TTC549 (cell line): ENCODE results near the gene RBMS3.

Experiments used
- FAIRE-seq: peaks from 2 replicates; lab custom pipeline; 2012; peaks lifted over from hg19 to GRCh38; lab: Jason Lieb, UNC

Gene RBMS3

DNA sequence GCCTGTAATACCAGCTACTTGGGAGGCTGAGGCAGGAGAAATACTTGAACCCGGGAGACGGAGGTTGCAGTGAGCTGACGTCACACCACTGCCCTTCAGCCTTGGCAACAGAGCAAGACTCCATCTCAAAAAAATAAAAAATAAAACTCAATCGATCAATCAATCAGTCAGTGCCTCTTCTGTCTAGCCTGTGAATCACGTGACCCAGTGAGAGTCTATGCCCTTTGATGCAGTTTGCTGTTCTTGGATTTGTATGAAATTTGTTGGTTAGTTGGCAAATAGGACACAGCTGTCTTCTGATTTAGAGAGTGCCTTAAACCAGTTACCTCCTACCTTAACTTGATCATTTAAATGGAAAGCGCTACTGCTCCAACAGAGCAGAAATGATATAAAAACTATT lies 3.6 kb upstream of the RBMS3 start:
- no peak for FAIRE-seq

DNA sequence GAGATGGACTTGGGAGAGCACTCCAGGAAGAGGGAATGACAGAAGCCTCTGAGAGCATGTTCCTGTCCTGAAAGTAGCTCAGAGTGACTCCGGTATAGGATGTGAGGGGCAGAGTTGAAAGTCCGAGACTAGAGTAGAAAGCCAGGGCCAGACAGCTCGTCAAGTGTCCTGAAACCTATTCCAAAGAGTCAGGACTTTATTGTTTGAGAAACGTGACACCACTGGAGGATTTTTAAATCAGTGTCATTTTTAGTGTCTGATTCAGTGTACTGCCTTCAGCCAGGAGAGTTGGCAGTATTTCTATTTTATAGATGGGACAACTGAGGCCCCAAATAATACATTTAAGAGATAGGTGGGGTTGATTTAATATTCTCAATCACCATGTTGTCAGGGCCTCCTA lies 1.6 kb upstream of the RBMS3 start:
- FAIRE-seq = no peak

DNA sequence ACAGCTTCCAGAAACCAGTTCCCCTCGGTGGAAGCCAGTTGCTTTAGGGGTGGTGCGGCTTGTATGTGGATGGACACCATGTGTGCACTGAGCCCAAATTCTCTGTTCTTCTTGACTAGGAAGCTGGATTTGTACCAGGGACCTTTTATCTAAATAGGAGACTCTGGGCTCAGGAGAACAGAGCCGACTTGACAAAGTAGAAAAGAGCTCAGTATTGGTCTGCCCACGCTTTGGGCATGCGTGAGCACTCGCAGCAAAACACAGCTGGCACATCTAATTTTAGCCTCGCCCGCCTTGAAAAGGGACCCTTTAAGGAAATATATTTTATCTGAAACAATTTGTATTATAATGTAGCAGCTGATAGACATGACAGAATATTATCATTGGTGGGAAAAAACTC lies 1.1 kb upstream of the RBMS3 start:
- FAIRE-seq = no peak

- FAIRE-seq = no peak
Observed at GRCh38 chr3:29281094-29281343, 148 bp downstream of the RBMS3 start.

GRCh38 chr3:29281344-29282241 lies 722 bp downstream of the RBMS3 start:
- peak; percentile 3 for FAIRE-seq

DNA sequence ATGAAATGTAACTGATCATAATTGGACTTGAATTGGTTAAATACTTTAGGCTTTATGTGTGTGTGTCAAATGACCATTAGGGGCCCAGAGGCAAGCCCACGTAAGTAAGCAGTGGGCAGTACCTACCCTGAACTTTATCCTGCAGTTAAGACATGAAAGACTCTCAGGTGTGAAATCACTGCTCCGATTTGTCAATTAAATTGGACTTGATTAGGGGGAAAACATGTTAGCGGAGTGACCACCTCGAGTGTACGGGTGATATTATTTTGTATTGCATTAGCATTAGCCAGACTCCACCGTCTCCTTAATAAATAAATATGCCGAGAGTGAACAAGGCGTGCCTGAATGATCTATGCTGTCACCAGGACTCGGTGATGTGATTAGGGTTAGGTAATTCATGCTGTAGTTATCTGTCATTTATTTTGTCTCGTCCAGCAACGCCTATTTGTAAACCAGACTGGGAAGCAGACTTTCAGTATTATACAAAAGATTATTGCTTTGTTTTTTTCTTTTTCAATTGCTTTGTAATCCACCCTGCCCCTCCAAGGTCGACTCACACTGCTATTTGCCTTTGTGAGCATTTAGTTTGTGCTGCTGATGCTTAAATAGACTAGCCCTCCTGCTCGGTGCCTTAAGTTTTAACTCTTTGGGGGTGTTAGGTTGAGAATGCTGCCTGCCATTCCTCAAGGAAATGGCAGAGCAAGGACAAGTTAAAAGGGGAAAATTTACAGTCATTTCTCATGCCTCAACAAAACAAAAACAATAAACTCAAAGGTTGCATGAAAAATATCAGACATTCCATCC lies 1.8 kb downstream of the RBMS3 start:
- FAIRE-seq = peak; percentile 96

DNA sequence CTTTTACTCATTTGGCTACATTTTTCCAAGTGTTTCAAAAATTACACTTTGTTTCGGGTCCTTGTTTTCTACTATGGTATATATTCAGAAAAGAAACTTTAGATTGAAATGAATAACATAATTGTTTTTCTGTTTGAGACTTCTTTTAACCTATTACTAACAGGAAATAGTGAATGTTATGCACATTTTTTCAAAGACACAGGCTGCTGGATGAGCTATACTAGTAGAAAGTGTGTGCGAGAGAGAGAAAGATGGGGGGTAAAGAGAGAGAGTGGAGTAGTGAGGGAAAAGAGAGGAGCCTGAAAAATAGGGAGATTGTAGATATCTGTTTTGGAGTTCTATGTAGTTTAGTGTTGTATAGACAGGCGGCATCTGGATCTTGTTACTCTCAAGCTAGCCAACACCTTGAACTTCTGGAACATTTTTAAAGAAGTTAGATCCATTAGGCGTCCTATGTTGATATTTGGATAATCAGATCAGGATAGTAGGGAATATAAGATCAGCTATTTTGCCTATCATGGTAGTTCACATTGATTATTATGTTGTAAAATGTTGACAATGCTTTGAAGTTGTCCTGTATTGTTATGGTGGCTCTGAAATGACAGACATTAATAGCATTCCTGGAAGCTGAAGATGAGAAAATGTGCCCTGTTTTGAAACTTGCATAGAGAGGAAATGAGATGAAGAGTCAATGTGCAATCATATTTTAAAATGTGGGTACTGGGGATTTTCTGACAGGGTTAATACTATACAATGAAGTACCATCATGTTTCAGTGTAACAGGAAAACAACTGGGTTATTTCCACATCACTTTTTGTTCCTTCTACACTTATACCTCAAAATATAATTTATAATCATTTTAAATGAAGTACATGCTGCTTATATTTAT lies 2.6 kb downstream of the RBMS3 start:
- no peak for FAIRE-seq

DNA sequence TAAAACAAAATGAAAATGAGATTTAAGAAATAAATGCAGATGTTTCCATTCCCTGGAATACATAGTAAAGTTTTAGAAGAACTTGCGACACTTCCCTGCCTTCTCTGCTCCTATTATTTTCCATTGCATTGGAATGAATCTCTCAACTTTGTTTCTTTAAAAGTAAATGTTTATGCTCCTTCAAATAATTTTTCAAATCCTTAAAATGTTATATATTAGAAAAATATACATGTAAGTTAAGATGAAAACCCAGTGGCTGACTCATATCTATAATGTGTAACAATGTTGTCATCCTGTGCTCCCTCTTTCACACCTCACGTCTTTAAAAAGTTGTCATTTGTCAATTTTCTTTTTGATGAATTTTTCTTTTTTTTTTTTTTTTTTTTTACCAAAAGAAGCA lies 3.6 kb downstream of the RBMS3 start:
- peak; percentile 52 for FAIRE-seq

DNA sequence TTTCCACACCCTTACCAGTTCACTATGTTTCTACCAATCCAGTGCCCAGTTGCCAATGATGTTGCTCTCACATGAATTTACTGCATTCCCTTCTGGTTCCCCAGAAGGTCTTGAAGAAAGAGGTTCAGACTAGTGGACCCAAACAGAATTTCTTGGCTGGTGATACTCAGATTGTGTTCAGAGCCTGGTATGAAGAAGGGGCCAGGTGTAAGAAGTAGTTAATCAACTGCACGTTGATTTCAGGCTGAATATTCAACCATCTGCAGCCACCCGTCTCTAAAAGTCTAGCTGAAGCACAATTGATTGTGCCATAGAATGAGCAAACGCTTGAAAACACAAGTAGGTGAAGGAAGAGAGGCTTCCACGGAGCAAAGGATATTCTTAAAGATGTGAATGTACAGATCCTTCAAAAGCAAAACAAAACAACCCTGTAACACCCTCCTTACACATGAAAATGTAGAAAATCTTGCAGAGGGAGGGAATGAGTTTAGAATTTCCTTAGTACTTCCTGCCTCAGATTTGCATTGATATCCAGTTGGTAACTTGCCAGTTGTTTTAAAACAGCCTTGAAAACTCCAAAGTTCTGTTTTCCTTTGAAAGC lies 4.7 kb downstream of the RBMS3 start:
- peak; percentile 7 for FAIRE-seq

DNA sequence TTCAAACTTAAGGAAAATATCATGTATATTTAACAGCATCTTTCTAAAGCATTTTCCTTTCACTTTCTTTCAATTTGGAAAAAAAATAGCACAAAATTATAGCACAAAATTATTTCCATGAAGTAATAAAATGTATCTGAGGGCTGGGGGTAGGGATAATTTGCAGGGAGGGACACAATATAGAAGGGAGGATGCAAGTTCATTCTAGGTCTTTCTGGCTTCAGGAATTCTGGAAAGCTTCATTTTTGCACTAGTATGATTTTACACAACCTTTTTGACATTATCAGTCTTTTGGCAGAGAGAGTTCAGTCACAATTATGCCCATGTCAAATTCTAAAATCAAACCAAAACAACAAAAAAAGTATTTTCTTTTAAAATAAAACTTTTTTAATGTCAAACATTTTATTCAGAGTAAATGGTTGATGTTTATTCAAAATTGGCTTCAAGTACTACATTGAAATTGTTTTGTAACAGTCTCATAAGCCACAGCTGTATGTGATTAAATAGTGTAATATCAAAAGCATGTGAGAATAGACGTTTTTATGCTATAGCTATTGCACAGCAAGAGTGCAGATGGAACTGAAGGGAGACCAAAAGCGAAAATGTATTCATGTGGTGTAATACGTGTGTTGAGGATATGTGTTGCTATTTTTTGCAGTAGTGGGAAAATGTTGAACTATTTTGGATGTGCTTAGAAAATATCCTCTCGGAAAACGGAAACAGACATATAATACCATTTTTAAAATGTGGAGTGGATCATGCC lies 5.8 kb downstream of the RBMS3 start:
- no peak for FAIRE-seq

DNA sequence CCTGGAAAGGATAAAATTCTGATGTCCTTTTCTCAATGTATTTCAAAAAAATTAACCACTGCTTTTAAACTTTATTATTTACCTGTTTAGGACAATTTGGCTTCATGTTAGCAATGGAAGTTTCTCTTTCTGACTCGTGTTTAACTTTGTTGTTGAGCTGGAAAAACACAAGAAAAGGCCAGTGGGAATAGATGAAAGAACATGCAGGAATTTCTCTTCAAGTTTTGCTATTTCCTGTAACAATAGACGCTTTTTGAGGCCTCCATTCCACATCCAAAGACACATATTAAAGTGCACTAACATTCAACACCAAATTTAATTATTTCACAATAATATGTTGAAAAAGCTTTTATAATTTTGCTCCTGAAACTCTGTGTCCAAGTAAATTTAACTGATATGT lies 9.7 kb downstream of the RBMS3 start:
- no peak for FAIRE-seq

- FAIRE-seq = no peak
Observed at GRCh38 chr3:29291260-29291981, 10.6 kb downstream of the RBMS3 start.

DNA sequence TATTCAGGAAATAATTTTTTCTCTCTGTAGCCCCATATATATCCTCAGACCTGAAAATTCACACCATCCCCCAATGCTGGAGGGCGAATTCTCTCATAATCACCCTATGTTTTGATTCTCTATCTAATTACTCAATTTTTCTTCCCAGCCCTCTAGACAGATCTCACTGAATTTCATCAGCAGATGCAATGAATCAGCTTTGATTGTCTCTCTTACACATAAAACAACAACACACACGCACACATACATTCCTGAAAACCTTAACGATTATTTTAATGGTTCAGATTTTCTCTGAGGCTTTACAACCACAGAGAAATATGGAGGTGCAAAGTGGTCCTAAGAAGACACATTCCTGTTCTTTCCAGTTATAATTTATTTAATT lies 11.1 kb downstream of the RBMS3 start:
- FAIRE-seq = no peak

DNA sequence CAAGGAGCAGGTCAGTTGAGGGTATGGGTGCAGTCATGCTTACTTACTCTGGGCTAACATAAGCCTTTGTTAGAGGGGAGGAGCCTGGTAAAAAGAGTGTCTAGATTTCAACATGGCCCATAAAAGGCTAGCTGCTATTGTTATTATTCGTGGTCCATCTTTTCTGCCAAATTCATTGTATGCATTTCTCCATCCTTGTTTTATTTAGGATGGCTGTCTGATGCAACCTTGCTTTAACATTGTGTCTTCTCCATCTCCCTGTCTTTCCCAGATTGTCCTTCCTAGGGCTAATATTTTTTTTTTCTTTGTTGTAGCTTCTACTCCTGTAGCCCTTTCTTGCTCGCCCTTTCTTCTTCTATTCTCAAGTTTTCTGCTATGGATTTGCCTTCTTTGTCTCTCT lies 12.6 kb downstream of the RBMS3 start:
- FAIRE-seq = no peak

DNA sequence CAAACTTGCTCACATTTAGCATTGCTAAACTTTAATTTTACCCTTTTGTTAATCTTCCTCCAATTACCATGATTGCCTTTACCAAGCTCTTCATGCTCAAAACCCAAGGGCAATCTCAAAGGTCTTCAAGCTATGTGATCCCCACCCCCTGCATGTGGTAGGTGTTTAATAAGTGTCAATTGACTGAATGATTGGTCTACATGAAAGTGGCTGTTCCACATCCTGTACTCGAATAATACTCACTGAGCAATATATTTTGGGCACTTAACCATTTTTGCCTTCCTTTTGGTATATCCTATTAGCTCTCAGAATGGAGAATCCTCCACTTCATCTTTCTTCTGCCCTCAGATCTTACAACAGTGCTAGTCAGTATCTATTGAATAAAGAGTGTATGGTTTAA lies 17.1 kb downstream of the RBMS3 start:
- FAIRE-seq = no peak

DNA sequence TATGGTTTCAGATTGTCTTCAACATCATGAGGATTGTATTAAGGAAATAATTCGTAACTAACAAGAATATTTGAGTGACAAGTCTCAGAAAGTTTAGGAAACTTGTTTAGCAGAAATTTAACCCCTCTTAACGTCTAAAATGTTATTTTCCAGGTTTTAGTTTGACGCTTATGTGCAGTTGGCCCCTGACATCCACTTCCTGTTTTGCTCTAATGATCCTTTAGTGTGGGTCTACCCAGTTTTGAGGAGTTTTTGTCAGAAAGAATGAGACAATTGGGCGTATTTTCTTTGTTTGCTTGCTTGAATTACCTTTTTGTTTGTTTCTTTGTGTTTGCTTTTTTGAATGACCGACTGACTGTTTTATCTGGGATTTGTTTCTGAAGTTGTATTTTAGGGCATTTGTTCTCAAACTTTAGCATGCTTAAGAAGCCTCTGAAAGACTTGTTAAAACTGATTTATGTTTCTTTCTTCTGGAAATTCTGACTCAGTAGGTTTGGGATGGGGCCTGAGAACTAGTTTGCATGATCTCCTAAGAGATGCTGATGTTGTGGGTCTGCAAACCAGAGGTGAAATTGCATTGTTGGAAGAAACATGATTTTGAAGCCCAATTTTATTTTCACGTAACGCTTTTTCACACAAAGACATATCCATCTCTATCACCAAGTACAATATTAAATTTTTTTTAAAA lies 20.6 kb downstream of the RBMS3 start:
- no peak for FAIRE-seq

GRCh38 chr3:29302619-29303018 lies 21.7 kb downstream of the RBMS3 start:
- FAIRE-seq = no peak

DNA sequence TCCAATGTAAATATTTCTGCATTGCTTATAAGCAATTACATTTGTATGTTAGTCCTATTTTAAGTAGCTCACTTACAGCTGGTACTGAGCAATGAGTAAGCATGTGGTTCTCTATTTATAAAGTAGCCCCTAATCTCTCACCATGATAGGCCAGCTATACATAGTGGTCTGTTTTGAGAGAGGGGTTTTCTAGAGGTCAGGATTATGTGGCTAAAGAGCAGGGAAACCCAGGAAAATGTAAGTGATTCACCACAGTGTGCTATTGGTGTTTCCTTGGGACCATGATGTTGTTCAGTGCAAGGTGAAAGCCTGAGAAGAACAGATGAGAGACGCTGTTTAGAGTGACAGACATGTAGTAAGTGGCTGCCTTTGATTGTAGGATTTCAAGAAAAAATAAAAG lies 26.4 kb downstream of the RBMS3 start:
- FAIRE-seq = no peak

DNA sequence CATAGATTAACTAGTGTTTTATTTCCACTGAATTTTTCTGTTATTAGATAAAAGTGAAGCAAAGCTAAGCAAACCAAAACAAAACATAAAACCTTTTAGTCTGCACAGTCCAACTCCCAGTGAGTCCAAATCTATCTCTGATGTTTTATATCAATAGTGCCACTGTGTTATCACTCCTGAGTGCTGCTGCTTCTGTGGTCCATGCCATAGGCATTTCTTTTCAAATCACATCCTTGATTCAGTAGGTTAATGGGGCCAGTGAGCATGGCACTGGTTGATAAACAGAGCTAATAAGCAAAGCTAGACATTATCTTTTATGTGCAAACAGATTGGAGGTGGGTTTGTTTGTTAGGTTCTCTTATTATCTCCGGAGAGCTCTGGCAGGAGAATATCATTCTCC lies 30.0 kb downstream of the RBMS3 start:
- no peak for FAIRE-seq

GRCh38 chr3:29311795-29312194 lies 30.9 kb downstream of the RBMS3 start:
- no peak for FAIRE-seq
